HEK293 (cell line): ENCODE results near the gene EI24.

Source experiments
- CTCF ChIA-PET: fragments of 350-600 bp; formaldehyde crosslinking; extraction: SDS; loops from one replicate; lab custom pipeline; 2021; ENCODE audit warnings: antibody characterized with exemption; lab: Yijun Ruan, JAX
- POLR2A ChIA-PET: fragments of 300-600 bp; formaldehyde crosslinking; extraction: SDS; loops from one replicate; lab custom pipeline; 2020; ENCODE audit warnings: antibody characterized with exemption, inconsistent platforms; lab: Yijun Ruan, JAX
- H3K27ac ChIP-seq: fragments of 200-500 bp; sonication (Bioruptor generic); 2 replicates; pipeline ENCODE4 v1.5.1; 2014; ENCODE audit warnings: low read depth, low read length, control low read depth, inconsistent platforms; ENCODE audit errors: extremely low read depth
- H3K36me3 ChIP-seq, 2 experiments: fragments of 200-500 bp in 1 of 2; sonication (Bioruptor generic) in 1 of 2; 1 replicate in 1 of 2; 2 replicates in 1 of 2; pipeline ENCODE4 v1.5.1; 2014 to 2017; ENCODE audit warnings: inconsistent platforms in 2 of 2, low read length in 2 of 2; ENCODE audit not compliant: control insufficient read depth in 2 of 2, insufficient read depth in 1 of 2
- H3K4me1 ChIP-seq: fragments of 200-500 bp; sonication (Bioruptor generic); 2 replicates; pipeline ENCODE4 v1.5.1; 2014; ENCODE audit warnings: mild to moderate bottlenecking, low read length, inconsistent platforms; ENCODE audit not compliant: control insufficient read depth, insufficient read depth
- H3K4me3 ChIP-seq: 2 replicates; pipeline ENCODE4 v1.5.1; 2011; ENCODE audit warnings: low read depth, mild to moderate bottlenecking, control low read depth, low read length, moderate library complexity
- H3K9me3 ChIP-seq: fragments of 200-500 bp; sonication (Bioruptor generic); 2 replicates; pipeline ENCODE4 v1.5.1; 2014; ENCODE audit warnings: low read depth, low read length, inconsistent platforms; ENCODE audit not compliant: control insufficient read depth, insufficient read depth
- KLF16 ChIP-seq: fragments of 450-650 bp; formaldehyde crosslinking; IDR thresholded peaks from 2 replicates; pipeline ENCODE4 v1.5.1; 2017; ENCODE audit warnings: missing biosample characterization, missing genetic modification characterization
- MEIS1 ChIP-seq: sonication (generic); formaldehyde crosslinking; IDR thresholded peaks from 2 replicates; pipeline ENCODE4 v1.8.1; 2022; ENCODE audit warnings: missing genetic modification reagents, mild to moderate bottlenecking, borderline replicate concordance
- OSR2 ChIP-seq: fragments of 450-650 bp; formaldehyde crosslinking; IDR thresholded peaks from 2 replicates; pipeline ENCODE4 v1.5.1; 2016; ENCODE audit warnings: missing biosample characterization, missing genetic modification characterization
- SETDB1 ChIP-seq: IDR thresholded peaks from one replicate; pipeline ENCODE4 v1.6.1; 2017; ENCODE audit warnings: mild to moderate bottlenecking, low read length, moderate library complexity, mixed read lengths; ENCODE audit not compliant: insufficient read length
- SP7 ChIP-seq: fragments of 450-650 bp; formaldehyde crosslinking; IDR thresholded peaks from 2 replicates; pipeline ENCODE4 v1.5.1; 2016; ENCODE audit warnings: missing biosample characterization, missing genetic modification characterization
- TCF7L2 ChIP-seq: IDR thresholded peaks from 2 replicates; pipeline ENCODE4 v1.6.1; 2011; ENCODE audit warnings: low read depth, mild to moderate bottlenecking, inconsistent platforms, low read length, moderate library complexity, borderline replicate concordance
- ZBTB6 ChIP-seq: fragments of 450-650 bp; formaldehyde crosslinking; IDR thresholded peaks from 2 replicates; pipeline ENCODE4 v1.5.1; 2017; ENCODE audit warnings: missing biosample characterization, missing genetic modification characterization
- ZFP41 ChIP-seq: fragments of 450-650 bp; formaldehyde crosslinking; IDR thresholded peaks from 2 replicates; pipeline ENCODE4 v1.5.1; 2016; ENCODE audit warnings: missing biosample characterization, missing genetic modification characterization, borderline replicate concordance
- ZNF155 ChIP-seq: fragments of 450-650 bp; formaldehyde crosslinking; IDR thresholded peaks from 2 replicates; pipeline ENCODE4 v1.5.1; 2016; ENCODE audit warnings: missing biosample characterization, missing genetic modification characterization
- ZNF19 ChIP-seq: fragments of 450-650 bp; formaldehyde crosslinking; IDR thresholded peaks from 2 replicates; pipeline ENCODE4; 2016; ENCODE audit warnings: missing biosample characterization, missing genetic modification characterization, low read depth
- ZNF354C ChIP-seq: fragments of 450-650 bp; formaldehyde crosslinking; IDR thresholded peaks from 2 replicates; pipeline ENCODE4 v1.5.1; 2016; ENCODE audit warnings: missing biosample characterization, missing genetic modification characterization, low read depth, borderline replicate concordance
- ZNF549 ChIP-seq: fragments of 450-650 bp; IDR thresholded peaks from 2 replicates; pipeline ENCODE4 v1.5.1; 2018; ENCODE audit warnings: missing biosample characterization, missing genetic modification characterization, mild to moderate bottlenecking, inconsistent platforms, moderate library complexity
- ZNF571 ChIP-seq: fragments of 450-650 bp; formaldehyde crosslinking; IDR thresholded peaks from 2 replicates; pipeline ENCODE4 v1.5.0; 2017; ENCODE audit warnings: missing biosample characterization, missing genetic modification characterization
- ZNF596 ChIP-seq: fragments of 450-650 bp; IDR thresholded peaks from 2 replicates; pipeline ENCODE4 v1.5.0; 2018; ENCODE audit warnings: missing biosample characterization, mild to moderate bottlenecking, missing genetic modification characterization, moderate library complexity
- ZNF658 ChIP-seq: fragments of 450-650 bp; formaldehyde crosslinking; IDR thresholded peaks from 2 replicates; pipeline ENCODE4; 2016; ENCODE audit warnings: missing biosample characterization, missing genetic modification characterization
- ZNF747 ChIP-seq: fragments of 450-650 bp; formaldehyde crosslinking; IDR thresholded peaks from 2 replicates; pipeline ENCODE4 v1.5.1; 2016; ENCODE audit warnings: missing biosample characterization, missing genetic modification characterization
- ZNF830 ChIP-seq: fragments of 450-650 bp; IDR thresholded peaks from 2 replicates; pipeline ENCODE4 v1.5.0; 2018; ENCODE audit warnings: missing biosample characterization, missing genetic modification characterization, low read depth, mild to moderate bottlenecking, moderate library complexity
- TF ChIP-seq, protein P1 (sequence below): fragments of 450-650 bp; formaldehyde crosslinking; IDR thresholded peaks from 2 replicates; pipeline ENCODE4 v1.5.1; 2017; ENCODE audit warnings: missing biosample characterization, missing genetic modification characterization
- TF ChIP-seq, protein P2 (sequence below): fragments of 450-650 bp; formaldehyde crosslinking; IDR thresholded peaks from 2 replicates; pipeline ENCODE4 v1.5.1; 2016; ENCODE audit warnings: missing biosample characterization, missing genetic modification characterization

EI24 gene

DNA sequence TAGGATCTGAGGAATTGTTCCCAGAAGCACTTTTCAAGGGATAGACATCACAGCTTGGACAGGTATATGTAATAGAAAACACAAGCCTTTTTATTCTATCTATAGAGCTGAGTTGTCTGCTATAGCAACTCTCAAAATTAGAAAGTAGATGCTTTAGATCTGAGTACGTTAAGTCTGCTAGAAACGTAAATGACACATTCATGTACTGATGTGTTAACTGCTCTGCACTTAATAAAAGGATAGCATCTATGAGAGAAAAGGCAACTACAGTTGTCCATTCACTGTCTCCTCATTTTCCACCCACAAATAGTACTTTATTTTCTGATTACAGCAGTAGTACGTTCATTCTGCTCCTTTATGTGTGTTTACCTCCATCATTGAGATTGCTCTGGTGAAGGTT lies 17.3 kb downstream of the EI24 start:
- no peak overlapping the region for H3K4me3 ChIP-seq
- no peaks in the 10 kb centered on the region for H3K4me1 ChIP-seq
- H3K9me3 ChIP-seq: no peaks in the 10 kb centered on the region
- CTCF ChIA-PET: no interaction called here
- TF ChIP-seq OSR2 (tag by site-specific recombination) (no peak), ZNF747 (no peak), ZNF549 (no peak), ZNF830 (no peak), SP7 (tag by site-specific recombination) (no peak), ZNF155 (tag by site-specific recombination) (no peak), ZNF571 (no peak), ZBTB6 (tag by site-specific recombination) (no peak), ZNF596 (no peak), KLF16 (no peak), ZNF354C (tag by site-specific recombination) (no peak), ZFP41 (tag by site-specific recombination) (no peak), ZNF19 (tag by site-specific recombination) (no peak), TCF7L2 (no peak), MEIS1 (CRISPR knock-in tag) (no peak)
- TF ChIP-seq, protein P1, sequence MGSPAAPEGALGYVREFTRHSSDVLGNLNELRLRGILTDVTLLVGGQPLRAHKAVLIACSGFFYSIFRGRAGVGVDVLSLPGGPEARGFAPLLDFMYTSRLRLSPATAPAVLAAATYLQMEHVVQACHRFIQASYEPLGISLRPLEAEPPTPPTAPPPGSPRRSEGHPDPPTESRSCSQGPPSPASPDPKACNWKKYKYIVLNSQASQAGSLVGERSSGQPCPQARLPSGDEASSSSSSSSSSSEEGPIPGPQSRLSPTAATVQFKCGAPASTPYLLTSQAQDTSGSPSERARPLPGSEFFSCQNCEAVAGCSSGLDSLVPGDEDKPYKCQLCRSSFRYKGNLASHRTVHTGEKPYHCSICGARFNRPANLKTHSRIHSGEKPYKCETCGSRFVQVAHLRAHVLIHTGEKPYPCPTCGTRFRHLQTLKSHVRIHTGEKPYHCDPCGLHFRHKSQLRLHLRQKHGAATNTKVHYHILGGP (tag by site-specific recombination): no peak
- TF ChIP-seq, protein P2, sequence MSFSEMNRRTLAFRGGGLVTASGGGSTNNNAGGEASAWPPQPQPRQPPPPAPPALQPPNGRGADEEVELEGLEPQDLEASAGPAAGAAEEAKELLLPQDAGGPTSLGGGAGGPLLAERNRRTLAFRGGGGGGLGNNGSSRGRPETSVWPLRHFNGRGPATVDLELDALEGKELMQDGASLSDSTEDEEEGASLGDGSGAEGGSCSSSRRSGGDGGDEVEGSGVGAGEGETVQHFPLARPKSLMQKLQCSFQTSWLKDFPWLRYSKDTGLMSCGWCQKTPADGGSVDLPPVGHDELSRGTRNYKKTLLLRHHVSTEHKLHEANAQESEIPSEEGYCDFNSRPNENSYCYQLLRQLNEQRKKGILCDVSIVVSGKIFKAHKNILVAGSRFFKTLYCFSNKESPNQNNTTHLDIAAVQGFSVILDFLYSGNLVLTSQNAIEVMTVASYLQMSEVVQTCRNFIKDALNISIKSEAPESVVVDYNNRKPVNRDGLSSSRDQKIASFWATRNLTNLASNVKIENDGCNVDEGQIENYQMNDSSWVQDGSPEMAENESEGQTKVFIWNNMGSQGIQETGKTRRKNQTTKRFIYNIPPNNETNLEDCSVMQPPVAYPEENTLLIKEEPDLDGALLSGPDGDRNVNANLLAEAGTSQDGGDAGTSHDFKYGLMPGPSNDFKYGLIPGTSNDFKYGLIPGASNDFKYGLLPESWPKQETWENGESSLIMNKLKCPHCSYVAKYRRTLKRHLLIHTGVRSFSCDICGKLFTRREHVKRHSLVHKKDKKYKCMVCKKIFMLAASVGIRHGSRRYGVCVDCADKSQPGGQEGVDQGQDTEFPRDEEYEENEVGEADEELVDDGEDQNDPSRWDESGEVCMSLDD (tag by site-specific recombination): no peak
- no peak overlapping the region for H3K27ac ChIP-seq
- peaks cover 8 to 33% of the 10 kb centered on the region in 2 experiments; a peak in 2 of 3 replicates for H3K36me3 ChIP-seq
- POLR2A ChIA-PET: interaction anchor here (1.1 kb wide), 1 partner anchor 17 kb away, joined by 4 read pairs; the partner anchor contains the start of gene EI24

GRCh38 chr11:125587480-125587879 lies 18.2 kb downstream of the EI24 start:
- Histone ChIP-seq H3K4me1 (no peaks in the 10 kb centered on the region), H3K36me3 (peaks cover 4 to 24% of the 10 kb centered on the region in 2 experiments; a peak in 2 of 3 replicates)
- CTCF ChIA-PET: interaction anchor here (0.7 kb wide), 1 partner anchor 793 kb away, joined by 5 read pairs; no protein-coding TSS in a partner anchor
- TF ChIP-seq SETDB1 (no peak), ZNF658 (tag by site-specific recombination) (no peak)
- TF ChIP-seq, all 188 proteins: peak for 0
- no peaks in the 10 kb centered on the region for H3K9me3 ChIP-seq
- H3K4me3 ChIP-seq: no peak overlapping the region
- no peak overlapping the region for H3K27ac ChIP-seq
- POLR2A ChIA-PET: interaction anchor here (0.7 to 1.2 kb wide), 2 partner anchors 18 to 63 kb away, joined by 3 read pairs; partner anchors contain the start of gene EI24
